ENCODE measurements around the gene PRDM16.

GRCh38 chr1:3404301-3404700, 335.3 kb downstream of the PRDM16 start:
- no peak for TF ChIP-seq CTCF (conservative IDR thresholded peaks at IDR 0.05; ENCODE audit: low read length)
- TF ChIP-seq EZH2phosphoT487 (IDR thresholded peaks at IDR 0.05; ENCODE audit: borderline replicate concordance), result no peak
